ENCODE data around the gene KCNC1.

The KCNC1 gene

GRCh38 chr11:17734418-17734911 is at the start of gene KCNC1:
TSS of gene KCNC1 (plus strand) at chr11:17734781. CDS start at chr11:17736003, 1,222 bp downstream.
- no peak for DNase-seq

GRCh38 chr11:17686231-17686980 is 48.2 kb upstream of the KCNC1 start:
- no peak for DNase-seq

GRCh38 chr11:17687946-17688670 is 46.5 kb upstream of the KCNC1 start:
- no peak for DNase-seq

GRCh38 chr11:17691550-17691949 is 43.0 kb upstream of the KCNC1 start:
- no peak for DNase-seq

GRCh38 chr11:17691976-17692375 is 42.6 kb upstream of the KCNC1 start:
- DNase-seq, result no peak

- DNase-seq, result no peak
Measured at GRCh38 chr11:17692931-17693330, 41.6 kb upstream of the KCNC1 start.

- no peak for DNase-seq
Measured at GRCh38 chr11:17693531-17693930, 41.0 kb upstream of the KCNC1 start.

- no peak for DNase-seq
Measured at GRCh38 chr11:17694494-17695110, 40.0 kb upstream of the KCNC1 start.

- no peak for DNase-seq
Measured at GRCh38 chr11:17695454-17696441, 38.8 kb upstream of the KCNC1 start.

GRCh38 chr11:17696741-17697140 is 37.8 kb upstream of the KCNC1 start:
- DNase-seq, result no peak

- no peak for DNase-seq
Measured at GRCh38 chr11:17697175-17697949, 37.2 kb upstream of the KCNC1 start.

- no peak for DNase-seq
Measured at GRCh38 chr11:17699147-17700114, 35.1 kb upstream of the KCNC1 start.

GRCh38 chr11:17700991-17701390 is 33.6 kb upstream of the KCNC1 start:
- no peak for DNase-seq

GRCh38 chr11:17702876-17703275 is 31.7 kb upstream of the KCNC1 start:
- no peak for DNase-seq

GRCh38 chr11:17703951-17704350 is 30.6 kb upstream of the KCNC1 start:
- DNase-seq, result no peak

- DNase-seq, result no peak
Measured at GRCh38 chr11:17707830-17708229, 26.8 kb upstream of the KCNC1 start.

GRCh38 chr11:17711836-17712235 is 22.7 kb upstream of the KCNC1 start:
- DNase-seq, result no peak

GRCh38 chr11:17713851-17714250 is 20.7 kb upstream of the KCNC1 start:
- no peak for DNase-seq

- no peak for DNase-seq
Measured at GRCh38 chr11:17714356-17714854, 20.2 kb upstream of the KCNC1 start.

- no peak for DNase-seq
Measured at GRCh38 chr11:17714870-17715269, 19.7 kb upstream of the KCNC1 start.

Measured in Kasumi-1 (cell line).